Activated T-helper 17 cell treated with anti-CD3 and anti-CD28 coated beads, Interleukin-2, amount 50 U/mL, for 72 hours (primary cell): ENCODE results near the gene DMRTC1. TPM values are rescaled to one million over a fixed set of nuclear protein-coding genes. Genes with fewer than 3 reads are reported as not detected.
"Not testable (repeated sequence)": the region's sequence is repeated elsewhere in the genome, so short reads cannot be mapped to it uniquely, and the experiment has no call there.

Experiments used
- ATAC-seq: fragments of 150-1000 bp; cut with Tn5 transposase; replicated peaks from 2 replicates; pipeline ENCODE4 v1.10.0; 2021; ENCODE audit warnings: mild to moderate bottlenecking, moderate library complexity
- H3K27ac Mint-ChIP-seq: one replicate; pipeline ENCODE4 v1.8.0; 2022; ENCODE audit warnings: mixed read lengths
- H3K27me3 Mint-ChIP-seq: one replicate; pipeline ENCODE4 v1.8.0; 2022; ENCODE audit warnings: mixed read lengths
- H3K36me3 Mint-ChIP-seq: one replicate; pipeline ENCODE4 v1.8.0; 2022; ENCODE audit warnings: low read depth, mild to moderate bottlenecking, mixed read lengths
- H3K4me1 Mint-ChIP-seq: one replicate; pipeline ENCODE4 v1.8.0; 2022; ENCODE audit warnings: mixed read lengths
- H3K4me3 Mint-ChIP-seq: one replicate; pipeline ENCODE4 v1.8.0; 2022; ENCODE audit warnings: mild to moderate bottlenecking, mixed read lengths
- H3K9me3 Mint-ChIP-seq: one replicate; pipeline ENCODE4 v1.8.0; 2022; ENCODE audit warnings: mixed read lengths
- total RNA-seq, 2 donors: library from RNA; stranded (reverse); gene quantifications; one replicate each; pipeline ENCODE4 v1.2.3, GENCODE V29; 2022

DMRTC1 gene
- total RNA-seq, 2 donors from 2014 or later = 0.37 TPM; not detected in 1

- ATAC-seq, H3K36me3 Mint-ChIP-seq, H3K4me1 Mint-ChIP-seq, H3K9me3 Mint-ChIP-seq, H3K27ac Mint-ChIP-seq, H3K27me3 Mint-ChIP-seq, H3K4me3 Mint-ChIP-seq: not testable (repeated sequence)
Observed at GRCh38 chrX:72837532-72837931, 106.1 kb downstream of the DMRTC1 start.

GRCh38 chrX:72830701-72831100 lies 112.9 kb downstream of the DMRTC1 start:
- H3K9me3 Mint-ChIP-seq, H3K27ac Mint-ChIP-seq, H3K4me3 Mint-ChIP-seq, H3K27me3 Mint-ChIP-seq, ATAC-seq, H3K36me3 Mint-ChIP-seq, H3K4me1 Mint-ChIP-seq: not testable (repeated sequence)

Other genes starting within 250 kb of the DMRTC1 start
- 1 to 10 TPM; 4.2 to 9.9 TPM for gene PHKA1, start 229.5 kb downstream of the DMRTC1 start, total RNA-seq
- under 1 TPM in 1 of 2 donors, not detected in 1; 0.37 TPM for gene DMRTC1B, start 166.9 kb downstream of the DMRTC1 start, total RNA-seq
- gene FAM236B, start 161.2 kb downstream of the DMRTC1 start, total RNA-seq = not detected
- not detected for gene FAM236D, start 135.6 kb downstream of the DMRTC1 start, total RNA-seq
- gene FAM236C, start 31.2 kb downstream of the DMRTC1 start, total RNA-seq = not detected
- gene FAM236A, start 5.6 kb downstream of the DMRTC1 start, total RNA-seq = not detected
- not detected for gene PABPC1L2B, start 59.1 kb upstream of the DMRTC1 start, total RNA-seq
- gene PABPC1L2A, start 135.7 kb upstream of the DMRTC1 start, total RNA-seq = not detected